ENCODE results near the gene EFNA5. TPM values are rescaled to one million over a fixed set of nuclear protein-coding genes. Genes with fewer than 3 reads are reported as not detected.

The EFNA5 gene
- total and polyA plus RNA-seq, 10 of the 15 experiments (the other 5 are each of a cell fraction or from before 2014, with no cell fraction given), result 0.19 to 12.6 (median 3.9) TPM

DNA sequence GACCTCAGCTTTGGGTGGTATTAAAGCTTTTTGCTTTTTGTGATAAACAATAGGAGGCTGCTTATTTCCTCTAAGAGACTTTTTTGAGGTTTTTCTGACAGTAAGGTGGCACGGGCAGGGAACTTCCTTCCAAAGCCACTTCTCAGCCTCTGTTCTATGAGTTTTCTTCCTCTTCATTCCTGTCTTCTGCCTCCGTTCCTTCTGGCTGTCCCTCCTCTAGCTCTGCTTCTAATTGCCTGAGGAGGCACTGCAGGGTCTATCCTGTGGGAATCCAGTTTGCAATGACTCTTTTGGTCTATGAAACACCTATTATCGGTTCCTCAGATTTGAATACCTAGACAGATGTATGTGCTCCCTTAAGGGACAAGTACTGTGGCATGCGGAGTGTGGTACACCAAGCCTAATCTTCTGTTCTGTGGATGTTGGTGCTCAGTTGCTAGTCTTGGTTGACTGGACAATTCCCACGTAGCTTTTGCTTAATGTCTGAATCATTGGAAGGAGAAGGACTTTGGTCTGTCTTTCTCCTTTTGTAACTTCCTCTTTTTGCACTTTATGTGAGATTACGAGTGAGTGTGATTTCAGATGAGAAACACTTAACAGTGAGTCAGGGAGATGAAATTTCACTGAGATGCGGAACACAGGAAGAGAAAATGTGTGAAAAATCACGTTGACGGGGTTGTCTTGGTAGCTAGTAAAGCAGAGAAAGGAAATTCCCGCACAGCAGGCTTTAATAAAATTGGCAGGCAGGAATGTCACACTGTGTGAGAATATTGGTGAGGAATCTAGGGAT lies 305.2 kb downstream of the EFNA5 start (continued):
- TF ChIP-seq RUNX3 (IDR thresholded peaks at IDR 0.05; ENCODE audit: low read length) (no peak), EZH2 (IDR thresholded peaks at IDR 0.05; ENCODE audit: borderline replicate concordance, control insufficient read depth, low read depth, low read length) (no peak), CBFB (IDR thresholded peaks at IDR 0.05; ENCODE audit: low read depth) (no peak), TCF7 (IDR thresholded peaks at IDR 0.05; ENCODE audit: borderline replicate concordance) (no peak), MLLT1 (IDR thresholded peaks at IDR 0.05) (no peak), CREB1 (IDR thresholded peaks at IDR 0.05; ENCODE audit: low read depth) (no peak), JUNB (IDR thresholded peaks at IDR 0.05) (no peak), MTA3 (IDR thresholded peaks at IDR 0.05; ENCODE audit: borderline replicate concordance, low read length) (no peak), ZNF274 (IDR thresholded peaks at IDR 0.05; ENCODE audit: insufficient read depth, insufficient read length) (no peak), ZNF217 (IDR thresholded peaks at IDR 0.05) (no peak), MXI1 (IDR thresholded peaks at IDR 0.05; ENCODE audit: low read depth, low read length) (no peak), MYB (IDR thresholded peaks at IDR 0.05; ENCODE audit: borderline replicate concordance, low read depth, low read length) (no peak), TARDBP (IDR thresholded peaks at IDR 0.05; ENCODE audit: borderline replicate concordance) (no peak), SUZ12 (IDR thresholded peaks at IDR 0.05; ENCODE audit: unreplicated experiment) (no peak), CBX3 (IDR thresholded peaks at IDR 0.05; ENCODE audit: borderline replicate concordance, low read depth) (no peak), TCF12 (IDR thresholded peaks at IDR 0.05; ENCODE audit: low read depth, low read length) (0 out of 2 replicates have a peak, but pooled peaks have one; percentile 12), BACH1 (IDR thresholded peaks at IDR 0.05; ENCODE audit: borderline replicate concordance) (peak; percentile 52; the same call in 1 of the 2 replicates), NFXL1 (IDR thresholded peaks at IDR 0.05; ENCODE audit: borderline replicate concordance) (no peak), MEF2A (IDR thresholded peaks at IDR 0.05; ENCODE audit: insufficient read depth, low read depth, low read length) (no peak), ESRRA (IDR thresholded peaks at IDR 0.05; ENCODE audit: low read length) (no peak), CHD1 (IDR thresholded peaks at IDR 0.05; ENCODE audit: low read depth, low read length) (no peak)
- TF ChIP-seq, protein P1, sequence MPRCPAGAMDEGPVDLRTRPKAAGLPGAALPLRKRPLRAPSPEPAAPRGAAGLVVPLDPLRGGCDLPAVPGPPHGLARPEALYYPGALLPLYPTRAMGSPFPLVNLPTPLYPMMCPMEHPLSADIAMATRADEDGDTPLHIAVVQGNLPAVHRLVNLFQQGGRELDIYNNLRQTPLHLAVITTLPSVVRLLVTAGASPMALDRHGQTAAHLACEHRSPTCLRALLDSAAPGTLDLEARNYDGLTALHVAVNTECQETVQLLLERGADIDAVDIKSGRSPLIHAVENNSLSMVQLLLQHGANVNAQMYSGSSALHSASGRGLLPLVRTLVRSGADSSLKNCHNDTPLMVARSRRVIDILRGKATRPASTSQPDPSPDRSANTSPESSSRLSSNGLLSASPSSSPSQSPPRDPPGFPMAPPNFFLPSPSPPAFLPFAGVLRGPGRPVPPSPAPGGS (IDR thresholded peaks at IDR 0.05; ENCODE audit: borderline replicate concordance, insufficient read depth, low read depth, low read length, poor library complexity, severe bottlenecking), result no peak
- TF ChIP-seq, protein P2, sequence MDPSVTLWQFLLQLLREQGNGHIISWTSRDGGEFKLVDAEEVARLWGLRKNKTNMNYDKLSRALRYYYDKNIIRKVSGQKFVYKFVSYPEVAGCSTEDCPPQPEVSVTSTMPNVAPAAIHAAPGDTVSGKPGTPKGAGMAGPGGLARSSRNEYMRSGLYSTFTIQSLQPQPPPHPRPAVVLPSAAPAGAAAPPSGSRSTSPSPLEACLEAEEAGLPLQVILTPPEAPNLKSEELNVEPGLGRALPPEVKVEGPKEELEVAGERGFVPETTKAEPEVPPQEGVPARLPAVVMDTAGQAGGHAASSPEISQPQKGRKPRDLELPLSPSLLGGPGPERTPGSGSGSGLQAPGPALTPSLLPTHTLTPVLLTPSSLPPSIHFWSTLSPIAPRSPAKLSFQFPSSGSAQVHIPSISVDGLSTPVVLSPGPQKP (IDR thresholded peaks at IDR 0.05; ENCODE audit: low read depth, low read length), result no peak
